ENCODE measurements around the gene PLXNA1.

DNA sequence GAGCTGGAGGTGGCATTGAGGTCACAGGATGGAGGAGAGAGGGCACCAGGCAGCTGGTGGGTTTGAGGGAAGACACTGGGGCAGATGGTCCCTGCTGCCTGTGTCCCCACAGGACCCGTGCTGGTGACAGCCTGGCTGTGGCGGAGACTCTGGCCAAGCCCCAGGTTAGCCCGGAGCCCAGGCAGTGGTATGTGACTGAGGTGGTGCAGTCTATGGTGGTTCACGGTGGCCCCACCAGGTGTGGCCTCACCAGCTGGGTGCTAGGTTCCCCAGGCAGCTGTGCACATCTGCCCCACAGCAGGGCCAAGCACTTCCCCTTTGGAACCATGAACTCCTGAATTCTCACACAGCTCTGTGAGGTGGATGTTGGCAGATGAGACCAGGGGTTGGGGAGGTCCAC is 15.4 kb downstream of the PLXNA1 start:
- TF ChIP-seq CTCF (IDR thresholded peaks at IDR 0.05) = no peak
- no peak for TF ChIP-seq POLR2A (IDR thresholded peaks at IDR 0.05)

All from prostate gland (tissue), 2 donors.